ENCODE results near the gene JMJD7.

- TF ChIP-seq CTCF (conservative IDR thresholded peaks at IDR 0.05; ENCODE audit: low read length) (no peak), EZH2phosphoT487 (IDR thresholded peaks at IDR 0.05; ENCODE audit: borderline replicate concordance) (no peak)
Observed at GRCh38 chr15:41822471-41822870, 5.4 kb upstream of the JMJD7 start.

All from Loucy (cell line).